ENCODE measurements around the gene CCL28.

GRCh38 chr5:43357067-43357466 is 55.1 kb downstream of the CCL28 start:
- TF ChIP-seq, protein P1, sequence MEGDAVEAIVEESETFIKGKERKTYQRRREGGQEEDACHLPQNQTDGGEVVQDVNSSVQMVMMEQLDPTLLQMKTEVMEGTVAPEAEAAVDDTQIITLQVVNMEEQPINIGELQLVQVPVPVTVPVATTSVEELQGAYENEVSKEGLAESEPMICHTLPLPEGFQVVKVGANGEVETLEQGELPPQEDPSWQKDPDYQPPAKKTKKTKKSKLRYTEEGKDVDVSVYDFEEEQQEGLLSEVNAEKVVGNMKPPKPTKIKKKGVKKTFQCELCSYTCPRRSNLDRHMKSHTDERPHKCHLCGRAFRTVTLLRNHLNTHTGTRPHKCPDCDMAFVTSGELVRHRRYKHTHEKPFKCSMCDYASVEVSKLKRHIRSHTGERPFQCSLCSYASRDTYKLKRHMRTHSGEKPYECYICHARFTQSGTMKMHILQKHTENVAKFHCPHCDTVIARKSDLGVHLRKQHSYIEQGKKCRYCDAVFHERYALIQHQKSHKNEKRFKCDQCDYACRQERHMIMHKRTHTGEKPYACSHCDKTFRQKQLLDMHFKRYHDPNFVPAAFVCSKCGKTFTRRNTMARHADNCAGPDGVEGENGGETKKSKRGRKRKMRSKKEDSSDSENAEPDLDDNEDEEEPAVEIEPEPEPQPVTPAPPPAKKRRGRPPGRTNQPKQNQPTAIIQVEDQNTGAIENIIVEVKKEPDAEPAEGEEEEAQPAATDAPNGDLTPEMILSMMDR (IDR thresholded peaks at IDR 0.05), result no peak
- TF ChIP-seq POLR2A (IDR thresholded peaks at IDR 0.05), result no peak

Data from heart left ventricle (tissue), 13 donors.